Calu3 (cell line): ENCODE measurements around the gene AHCY. TPM values are rescaled to one million over a fixed set of nuclear protein-coding genes. Genes with fewer than 3 reads are reported as not detected.

Source experiments
- BruUV-seq: library from RNA; stranded (reverse); fragments of 400-500 nt; replicated peaks from 2 replicates; lab custom pipeline; 2021; lab: Mats Ljungman, UMichigan
- CTCF ChIA-PET: fragments of 300-600 bp; sonication (Branson Sonifier 250); formaldehyde crosslinking; loops from one replicate; lab custom pipeline; 2022; ENCODE audit warnings: antibody characterized with exemption; lab: Charles Lee
- DNase-seq: peaks from one replicate; pipeline ENCODE4 v3.0.0; 2022
- H3K27ac Mint-ChIP-seq: one replicate; pipeline ENCODE4 v1.8.0; 2022; ENCODE audit warnings: mixed read lengths; ENCODE audit not compliant: unreplicated experiment
- H3K27me3 Mint-ChIP-seq: one replicate; pipeline ENCODE4 v1.8.0; 2022; ENCODE audit warnings: mixed read lengths; ENCODE audit not compliant: unreplicated experiment
- H3K36me3 Mint-ChIP-seq: one replicate; pipeline ENCODE4 v1.8.0; 2022; ENCODE audit warnings: mild to moderate bottlenecking, moderate library complexity, mixed read lengths; ENCODE audit not compliant: insufficient read depth, unreplicated experiment
- H3K4me1 Mint-ChIP-seq: one replicate; pipeline ENCODE4 v1.8.0; 2022; ENCODE audit warnings: mild to moderate bottlenecking, low read depth, mixed read lengths; ENCODE audit not compliant: unreplicated experiment
- H3K4me3 Mint-ChIP-seq: one replicate; pipeline ENCODE4 v1.8.0; 2022; ENCODE audit warnings: mild to moderate bottlenecking, low read depth, moderate library complexity, mixed read lengths; ENCODE audit not compliant: unreplicated experiment
- H3K9me3 Mint-ChIP-seq: one replicate; pipeline ENCODE4 v1.8.0; 2022; ENCODE audit warnings: low read depth, mixed read lengths; ENCODE audit not compliant: unreplicated experiment
- intact Hi-C: fragments of 100-400 bp; cut with micrococcal nuclease; formaldehyde crosslinking; loops from one replicate; pipeline ENCODE4 v1.10.0; 2022; ENCODE audit not compliant: unreplicated experiment
- total RNA-seq: library from RNA; stranded (reverse); gene quantifications from 2 replicates; pipeline ENCODE4 v1.2.3, GENCODE V29; 2022
- TF ChIP-seq, protein P1 (sequence below): fragments of 200-600 bp; IDR thresholded peaks from one replicate; pipeline ENCODE4 v1.8.0; 2022; ENCODE audit warnings: antibody characterized with exemption; ENCODE audit not compliant: unreplicated experiment

Gene AHCY
- total RNA-seq, 1 experiment from 2014 or later = 179 TPM

- CTCF ChIA-PET = no interaction called here
- no peak overlapping the region for H3K4me3 Mint-ChIP-seq
Measured at GRCh38 chr20:34281177-34281576, 22.0 kb downstream of the AHCY start.

DNA sequence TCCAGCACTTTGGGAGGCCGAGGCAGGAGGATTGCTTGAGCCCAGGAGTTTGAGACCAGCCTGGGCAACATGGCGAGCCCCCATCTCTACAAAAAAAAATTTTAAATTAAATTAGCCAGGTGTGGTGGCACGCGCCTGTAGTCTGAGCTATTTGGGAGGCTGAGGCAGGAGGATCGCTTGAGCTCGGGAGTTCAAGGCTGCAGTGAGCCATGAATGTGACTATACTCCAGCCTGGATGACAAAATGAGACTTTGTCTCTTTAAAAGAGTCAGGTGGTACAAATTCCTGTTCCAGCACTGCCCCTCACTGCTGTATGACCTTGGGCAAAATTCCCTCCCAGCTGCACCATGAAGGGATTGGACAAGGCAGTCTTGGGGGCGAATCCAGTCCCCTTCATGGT, 28.5 kb downstream of the AHCY start:
- CTCF ChIA-PET = interaction anchor here (0.6 kb wide), 1 partner anchor 17 kb away, joined by 4 read pairs; no protein-coding TSS in a partner anchor
- BruUV-seq = no TSS peak
- intact Hi-C loops = no loop called here
- DNase-seq = no peak
- H3K27ac Mint-ChIP-seq = no peak overlapping the region
- no peaks in the 10 kb centered on the region for H3K9me3 Mint-ChIP-seq
- TF ChIP-seq, protein P1, sequence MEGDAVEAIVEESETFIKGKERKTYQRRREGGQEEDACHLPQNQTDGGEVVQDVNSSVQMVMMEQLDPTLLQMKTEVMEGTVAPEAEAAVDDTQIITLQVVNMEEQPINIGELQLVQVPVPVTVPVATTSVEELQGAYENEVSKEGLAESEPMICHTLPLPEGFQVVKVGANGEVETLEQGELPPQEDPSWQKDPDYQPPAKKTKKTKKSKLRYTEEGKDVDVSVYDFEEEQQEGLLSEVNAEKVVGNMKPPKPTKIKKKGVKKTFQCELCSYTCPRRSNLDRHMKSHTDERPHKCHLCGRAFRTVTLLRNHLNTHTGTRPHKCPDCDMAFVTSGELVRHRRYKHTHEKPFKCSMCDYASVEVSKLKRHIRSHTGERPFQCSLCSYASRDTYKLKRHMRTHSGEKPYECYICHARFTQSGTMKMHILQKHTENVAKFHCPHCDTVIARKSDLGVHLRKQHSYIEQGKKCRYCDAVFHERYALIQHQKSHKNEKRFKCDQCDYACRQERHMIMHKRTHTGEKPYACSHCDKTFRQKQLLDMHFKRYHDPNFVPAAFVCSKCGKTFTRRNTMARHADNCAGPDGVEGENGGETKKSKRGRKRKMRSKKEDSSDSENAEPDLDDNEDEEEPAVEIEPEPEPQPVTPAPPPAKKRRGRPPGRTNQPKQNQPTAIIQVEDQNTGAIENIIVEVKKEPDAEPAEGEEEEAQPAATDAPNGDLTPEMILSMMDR = no peak
- H3K4me3 Mint-ChIP-seq = no peak overlapping the region
- H3K4me1 Mint-ChIP-seq = no peaks in the 10 kb centered on the region
- H3K27me3 Mint-ChIP-seq = no peaks in the 10 kb centered on the region
- H3K36me3 Mint-ChIP-seq = peaks cover 36% of the 10 kb centered on the region

More at GRCh38 chr20:34281177-34281576, 22.0 kb downstream of the AHCY start:
- peaks cover 66% of the 10 kb centered on the region for H3K36me3 Mint-ChIP-seq
- no TSS peak for BruUV-seq
- H3K4me1 Mint-ChIP-seq = no peaks in the 10 kb centered on the region
- H3K27ac Mint-ChIP-seq = no peak overlapping the region
- DNase-seq = no peak
- TF ChIP-seq, protein P1 = no peak
- no peaks in the 10 kb centered on the region for H3K9me3 Mint-ChIP-seq
- no peaks in the 10 kb centered on the region for H3K27me3 Mint-ChIP-seq
- intact Hi-C loops = no loop called here

DNA sequence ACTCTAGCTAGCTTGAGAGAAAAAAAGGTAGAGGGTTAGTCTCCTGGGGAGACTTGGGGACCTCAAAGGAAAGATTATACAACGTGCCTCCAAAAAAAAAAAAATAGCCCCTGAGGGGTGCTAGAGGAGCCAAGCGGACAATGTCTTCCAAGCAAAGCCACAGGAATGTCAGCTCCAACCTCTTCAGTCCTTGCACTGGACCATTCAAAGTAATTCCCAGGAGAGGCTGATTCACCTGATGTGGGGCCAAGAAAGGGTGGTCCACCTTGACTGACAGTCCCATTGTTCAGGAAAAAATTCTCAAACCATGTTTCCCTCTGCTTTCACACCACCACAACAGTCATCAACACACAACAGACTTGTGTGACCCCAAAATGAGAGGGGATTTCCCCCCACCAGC, 31.2 kb downstream of the AHCY start:
- Mint-ChIP-seq H3K36me3 (peaks cover 24% of the 10 kb centered on the region), H3K27ac (no peak overlapping the region), H3K4me1 (no peaks in the 10 kb centered on the region), H3K4me3 (no peak overlapping the region), H3K9me3 (no peaks in the 10 kb centered on the region), H3K27me3 (no peaks in the 10 kb centered on the region)
- TF ChIP-seq, protein P1 = no peak
- intact Hi-C loops = no loop called here
- no TSS peak for BruUV-seq
- DNase-seq = no peak
- CTCF ChIA-PET = interaction anchor here (0.7 to 1.4 kb wide), 2 partner anchors 15 to 17 kb away, joined by 3 to 7 read pairs; no protein-coding TSS in a partner anchor

- TF ChIP-seq, protein P1 = no peak
- intact Hi-C loops = no loop called here
- H3K9me3 Mint-ChIP-seq = no peaks in the 10 kb centered on the region
- DNase-seq = no peak
- H3K4me3 Mint-ChIP-seq = no peak overlapping the region
- no peaks in the 10 kb centered on the region for H3K27me3 Mint-ChIP-seq
- H3K4me1 Mint-ChIP-seq = no peaks in the 10 kb centered on the region
- no peak overlapping the region for H3K27ac Mint-ChIP-seq
- no TSS peak for BruUV-seq
- peaks cover 11% of the 10 kb centered on the region for H3K36me3 Mint-ChIP-seq
- CTCF ChIA-PET = interaction anchor here (0.7 kb wide), 1 partner anchor 1126 kb away, joined by 7 read pairs; no protein-coding TSS in a partner anchor
Measured at GRCh38 chr20:34269996-34270627, 33.0 kb downstream of the AHCY start.
